LHCN-M2 (cell line): ENCODE data around the gene SLFN11. TPM values are rescaled to one million over a fixed set of nuclear protein-coding genes. Genes with fewer than 3 reads are reported as not detected.
A peak's percentile ranks its signal among the peaks of the same experiment; 100 is the strongest.
"Not testable (repeated sequence)": the region's sequence is repeated elsewhere in the genome, so short reads cannot be mapped to it uniquely, and the experiment has no call there.

Source experiments
- DNase-seq: peaks from one replicate; pipeline ENCODE4 v3.0.0-alpha.2; 2012; ENCODE audit warnings: low read depth
- total RNA-seq: library from RNA; depleted of rRNA; stranded (reverse); fragments of >200 nt; gene quantifications from 2 replicates; pipeline ENCODE4 v1.2.3, GENCODE V29; 2014

The SLFN11 gene
- total RNA-seq, 1 experiment from 2014 or later = 22.7 TPM

DNA sequence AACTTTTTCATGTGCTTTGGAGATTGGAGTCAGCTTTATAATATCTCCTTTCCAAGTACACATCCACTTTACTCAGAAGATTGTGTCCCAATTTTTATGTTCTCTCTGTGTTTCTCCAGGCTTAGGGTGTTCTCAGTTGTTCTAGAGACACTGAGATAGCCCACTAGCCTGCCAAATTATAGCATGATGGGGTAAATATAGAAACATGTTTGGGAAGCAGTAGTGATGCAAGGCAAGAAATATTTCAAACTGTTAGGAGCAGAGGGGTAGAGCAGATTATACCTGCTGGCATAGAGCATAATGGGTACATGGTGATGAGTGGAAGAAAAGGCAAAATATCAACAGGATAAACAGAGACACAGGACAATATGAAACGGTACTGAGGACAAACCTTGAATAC is 12.4 kb downstream of the SLFN11 start:
- no peak for DNase-seq

DNA sequence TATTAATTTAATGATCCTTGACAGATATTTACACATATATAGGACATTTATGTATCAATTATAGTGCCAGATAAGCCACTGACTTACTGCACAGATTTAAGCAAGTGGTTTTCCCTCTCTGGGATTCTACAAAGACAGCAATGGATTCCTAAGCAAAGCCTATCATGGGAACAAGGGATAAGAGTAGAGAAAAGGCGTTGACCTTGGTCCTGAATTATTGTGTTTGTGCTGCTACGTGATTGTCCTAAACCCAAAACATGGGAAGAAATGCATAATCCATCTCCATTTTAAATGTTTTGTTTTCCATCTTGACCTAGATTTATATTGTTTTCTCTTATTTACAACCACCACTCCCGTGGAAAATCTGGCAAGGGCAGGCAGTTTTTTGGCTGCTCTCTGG is 14.0 kb downstream of the SLFN11 start:
- DNase-seq = no peak

DNA sequence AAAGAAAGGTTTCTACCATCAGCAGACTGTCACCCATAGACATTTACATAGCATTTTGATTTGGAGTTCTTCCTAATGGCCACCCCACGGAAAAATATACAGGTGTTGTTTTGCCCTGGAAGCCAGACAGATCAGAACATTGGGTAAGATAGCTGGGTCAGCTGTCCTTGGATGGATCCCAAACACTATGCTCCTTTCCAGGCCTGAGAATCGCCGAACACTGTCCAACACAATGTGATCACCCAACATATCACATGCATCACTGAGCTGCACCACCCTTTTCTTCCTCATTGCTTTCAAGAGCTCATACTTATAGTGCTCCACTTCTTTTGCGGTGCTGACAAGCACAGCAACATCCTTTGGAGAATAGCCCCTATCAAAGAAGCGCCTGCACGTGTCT is 21.1 kb downstream of the SLFN11 start:
- DNase-seq = no peak

DNA sequence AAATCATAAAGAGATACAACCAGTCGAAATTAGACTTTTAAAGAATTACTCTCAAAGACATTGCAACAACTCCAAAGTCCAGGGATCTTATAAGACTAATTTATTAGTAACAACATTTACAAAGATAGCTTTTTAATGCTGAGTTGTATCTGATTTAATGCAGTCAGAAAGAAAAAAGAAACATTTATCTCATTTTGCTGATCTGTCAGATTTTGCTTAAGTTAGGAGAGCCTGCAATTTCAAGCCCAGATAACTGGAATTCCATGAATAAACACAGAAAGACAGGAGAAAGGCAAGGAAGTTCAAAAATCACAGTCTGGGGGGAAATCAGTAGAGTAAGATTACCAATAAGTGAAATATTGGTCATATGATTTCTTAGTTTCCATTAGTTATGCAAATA is 22.9 kb downstream of the SLFN11 start:
- DNase-seq = no peak

DNA sequence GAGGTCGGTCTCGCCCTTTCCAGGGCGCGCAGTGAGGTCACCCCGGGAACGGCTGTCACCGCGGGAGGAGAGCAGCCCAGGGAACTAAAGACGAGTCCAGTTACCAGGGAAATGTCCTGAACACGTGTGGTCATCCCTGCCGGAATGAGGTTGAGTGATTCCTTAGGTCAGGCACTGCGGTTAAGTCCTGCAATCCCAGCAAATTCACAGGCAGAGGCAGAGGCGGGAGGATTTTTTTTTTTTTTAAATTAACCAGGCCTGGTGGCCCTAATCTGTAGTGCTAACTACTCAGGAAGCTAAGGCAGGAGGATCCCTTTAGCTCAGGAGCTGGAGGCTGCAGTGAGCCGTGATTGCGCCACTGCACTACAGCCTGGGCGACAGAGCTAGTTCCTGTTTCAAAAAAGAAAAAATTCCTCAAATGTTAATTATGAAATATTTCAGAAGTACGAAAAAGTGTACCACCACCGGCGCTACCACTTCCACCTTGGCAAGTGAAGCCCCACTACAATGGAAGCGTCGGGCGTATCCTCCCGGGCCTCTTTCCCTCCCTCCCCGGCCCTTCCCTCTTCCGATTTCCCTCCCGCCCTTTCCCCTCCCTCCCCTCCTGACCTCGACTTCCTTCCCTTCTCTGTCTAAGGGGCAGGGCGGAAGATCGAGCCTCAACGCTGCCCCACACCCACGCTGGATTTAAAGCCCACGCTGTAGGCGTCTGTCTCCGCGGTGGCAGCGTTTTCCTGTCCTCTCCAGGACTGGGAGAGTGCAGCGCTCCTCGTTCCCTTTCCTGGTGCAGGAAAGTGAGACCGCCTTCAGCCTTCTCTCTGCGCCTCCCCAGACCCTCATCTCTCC is 27.3 kb downstream of the SLFN11 start:
- peak; percentile 82 for DNase-seq

DNA sequence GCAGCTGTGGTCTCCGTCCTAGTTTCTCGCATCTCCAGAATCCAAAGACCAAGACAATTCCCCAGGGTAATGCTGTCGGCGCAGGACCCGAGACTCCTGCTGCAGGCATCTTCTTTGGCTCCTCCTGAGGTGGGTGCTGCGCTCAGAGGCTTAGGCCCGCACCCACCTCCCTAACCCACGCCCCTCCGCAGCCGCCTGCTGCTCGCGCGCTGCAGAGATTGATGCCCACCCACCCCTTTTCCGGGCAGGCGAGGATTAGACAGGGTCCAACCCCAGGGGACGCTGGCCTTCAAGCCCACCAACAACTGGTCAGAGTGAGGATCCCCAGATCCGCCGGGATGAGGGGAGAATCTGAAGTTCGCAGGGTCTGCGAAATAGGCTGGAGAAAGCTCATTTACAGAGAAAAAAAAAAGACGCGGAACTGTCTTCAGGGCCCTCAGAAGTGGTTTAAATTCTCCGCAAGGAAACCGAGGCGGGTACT is 27.9 kb downstream of the SLFN11 start:
- no peak for DNase-seq

DNA sequence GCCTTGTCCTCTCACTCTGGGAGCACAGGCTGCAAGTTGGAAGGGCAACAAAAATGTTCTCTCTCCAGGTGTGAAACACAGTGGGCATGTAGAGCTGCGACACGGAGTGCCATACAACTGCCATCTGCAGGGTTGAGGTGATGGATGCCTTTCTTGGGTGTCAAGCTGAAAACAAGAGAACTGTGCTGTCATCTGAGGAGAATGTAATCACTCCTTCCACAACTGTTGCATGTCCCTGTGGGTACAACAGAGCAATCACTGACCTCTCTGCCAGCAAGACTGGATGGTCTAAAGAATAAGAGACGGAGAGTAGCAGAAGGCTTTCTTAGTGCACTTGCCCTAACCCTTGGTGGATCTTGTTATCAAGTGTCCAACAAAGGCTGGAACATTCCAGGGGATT is 29.2 kb downstream of the SLFN11 start:
- DNase-seq = no peak

DNA sequence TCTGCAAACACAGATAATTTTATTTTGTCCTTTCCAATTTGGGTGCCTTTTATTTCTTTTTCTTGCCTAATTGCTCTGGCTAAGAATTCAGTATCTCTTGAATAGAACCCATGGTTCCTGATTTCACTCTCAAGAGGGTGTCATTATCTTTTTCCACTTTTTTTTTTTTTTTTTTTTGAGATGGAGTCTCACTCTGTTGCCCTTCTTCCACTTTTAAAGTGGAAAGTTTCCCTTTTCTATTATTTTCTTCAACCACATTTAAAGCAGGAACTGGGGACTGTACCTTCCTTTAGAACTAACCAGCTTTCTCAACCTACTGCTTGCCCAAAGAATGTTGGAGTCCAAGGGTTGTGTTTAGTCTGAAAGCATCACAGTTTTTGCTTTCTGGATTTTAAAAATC is 31.1 kb downstream of the SLFN11 start:
- no peak for DNase-seq

DNA sequence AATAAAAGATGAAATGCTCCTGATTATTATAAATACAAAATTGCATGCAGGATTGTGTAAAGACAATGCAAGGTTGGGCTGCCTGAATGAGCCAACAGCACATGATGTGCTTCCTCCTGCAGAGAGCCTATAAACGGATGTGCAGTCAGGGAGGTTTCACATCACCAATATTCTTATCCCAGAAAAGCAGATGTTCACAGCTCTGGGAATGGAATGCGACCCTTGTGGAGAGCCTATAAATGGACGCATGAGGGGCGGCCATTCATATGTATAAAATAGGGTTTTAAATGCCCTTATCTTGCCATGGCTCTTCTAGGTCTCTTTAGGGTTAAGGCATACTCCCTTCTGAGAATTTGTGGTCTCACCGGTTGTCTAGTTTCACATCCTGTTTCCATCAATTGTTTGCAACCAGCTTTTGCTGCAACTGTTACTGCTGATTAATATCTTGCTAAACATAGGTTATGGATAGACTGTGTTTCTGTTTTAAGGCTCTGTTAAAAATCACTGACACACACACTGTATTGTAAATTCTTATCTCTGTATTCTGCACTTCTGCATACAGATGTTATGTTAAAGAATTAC is 31.9 kb downstream of the SLFN11 start:
- no peak for DNase-seq

DNA sequence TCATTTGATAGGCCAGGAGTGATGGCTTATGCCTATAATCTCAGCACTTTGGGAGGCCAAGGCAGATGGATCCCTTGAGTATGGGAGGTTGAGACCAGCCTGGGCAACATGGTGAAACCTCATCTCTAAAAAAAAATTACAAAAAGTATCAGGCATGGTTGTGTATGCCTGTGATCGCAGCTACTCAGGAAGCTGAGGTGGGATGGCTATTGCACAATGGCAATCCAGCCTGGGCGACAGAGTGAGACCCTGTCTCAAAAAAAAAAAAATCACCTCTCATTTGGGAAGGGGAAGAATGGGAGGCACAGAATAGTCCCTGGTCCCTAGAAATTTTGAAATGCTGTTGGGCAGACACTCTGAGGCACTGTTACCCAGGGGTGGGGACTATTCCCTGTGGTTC is 35.2 kb downstream of the SLFN11 start:
- DNase-seq = no peak

DNA sequence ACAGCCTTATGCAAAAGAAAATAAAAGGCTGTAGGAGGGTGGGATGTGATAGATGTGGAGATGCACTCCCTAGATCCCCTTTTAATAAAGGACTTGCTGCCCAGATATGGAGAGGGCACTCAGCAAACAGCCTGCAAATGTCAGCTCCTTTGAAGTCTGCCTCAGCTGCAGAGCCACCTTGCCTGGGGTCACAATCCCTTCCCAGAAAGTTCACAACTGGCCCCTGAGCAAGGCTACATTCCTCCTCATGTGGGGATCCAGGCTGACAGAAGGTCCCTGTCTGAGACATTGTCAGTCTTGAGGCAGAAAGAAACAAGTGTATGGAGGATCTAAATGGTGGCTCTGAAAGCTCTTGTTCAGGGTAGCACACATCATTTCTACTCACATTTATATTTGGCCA is 36.1 kb downstream of the SLFN11 start:
- no peak for DNase-seq

DNA sequence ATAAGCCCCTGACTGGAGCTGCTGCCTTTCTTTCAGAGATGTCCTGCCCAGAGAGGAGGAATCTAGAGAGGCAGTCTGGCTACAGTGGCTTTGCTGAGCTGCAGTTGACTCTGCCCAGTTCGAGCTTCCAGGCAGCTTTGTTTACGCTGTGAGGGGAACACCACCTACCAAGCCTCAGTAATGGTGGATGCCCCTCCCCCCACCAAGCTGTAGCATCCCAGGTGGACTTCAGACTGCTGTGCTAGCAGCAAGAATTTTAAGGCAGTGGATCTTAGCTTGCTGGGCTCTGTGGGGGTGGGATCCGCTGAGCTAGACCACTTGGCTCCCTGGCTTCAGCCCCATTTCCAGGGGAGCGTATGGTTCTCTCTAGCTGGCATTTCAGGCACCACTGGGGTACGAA is 39.8 kb downstream of the SLFN11 start:
- DNase-seq = not testable (repeated sequence)

DNA sequence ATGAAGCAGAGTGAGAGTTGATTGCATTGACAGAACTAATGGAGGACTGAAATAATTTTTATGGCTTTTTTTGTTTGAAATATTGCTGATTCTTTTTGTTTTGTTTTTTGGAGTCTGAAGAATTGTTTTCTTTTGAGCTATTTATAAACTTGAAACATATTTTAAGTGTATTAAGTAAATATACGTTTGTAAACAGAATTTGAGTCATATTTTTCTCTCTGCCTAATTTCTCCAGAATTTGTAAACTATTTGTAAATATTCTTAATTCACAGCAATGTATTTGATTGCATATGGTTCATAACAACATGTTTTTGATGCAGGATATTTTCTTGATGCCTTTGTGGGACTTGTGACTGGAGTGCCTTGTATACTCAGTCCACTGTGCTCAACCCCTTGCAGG is 50.7 kb downstream of the SLFN11 start:
- no peak for DNase-seq

DNA sequence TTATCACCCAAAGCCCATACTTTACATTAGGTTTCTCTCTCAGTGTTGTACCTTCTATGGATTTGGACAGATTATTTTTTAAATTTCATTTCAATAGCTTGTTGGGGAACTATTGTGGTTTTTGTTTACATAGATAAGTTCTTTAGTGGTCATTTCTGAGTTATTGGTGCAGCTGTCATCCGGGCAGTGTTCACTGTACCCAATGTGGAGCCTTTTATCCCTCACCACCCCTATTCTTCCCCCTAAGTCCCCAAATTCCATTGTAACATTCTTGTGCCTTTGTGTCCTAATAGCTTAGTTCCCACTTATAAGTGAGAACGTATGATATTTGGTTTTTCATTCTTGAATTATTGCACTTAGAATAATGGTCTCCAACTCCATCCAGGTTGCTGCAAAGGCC is 57.5 kb downstream of the SLFN11 start:
- peak; percentile 80 for DNase-seq

DNA sequence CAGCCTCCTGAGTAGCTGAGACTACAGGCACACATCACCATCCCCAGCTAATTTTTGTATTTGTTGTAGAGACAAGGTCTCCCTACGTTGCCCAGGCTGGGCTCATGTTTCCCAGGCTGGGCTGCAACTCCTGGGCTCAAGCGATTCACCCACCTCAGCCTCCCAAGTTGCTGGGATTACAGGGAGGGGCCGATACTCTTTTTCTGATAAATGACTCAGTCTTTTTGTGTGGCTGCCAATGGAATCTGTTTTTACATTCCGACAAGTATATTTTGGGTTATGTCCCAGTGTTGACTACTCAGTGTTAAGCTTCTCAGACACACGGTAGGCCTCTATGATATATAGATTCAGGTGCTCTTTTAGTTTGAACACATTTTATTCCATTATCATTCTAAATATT is 58.1 kb downstream of the SLFN11 start:
- peak; percentile 92 for DNase-seq

DNA sequence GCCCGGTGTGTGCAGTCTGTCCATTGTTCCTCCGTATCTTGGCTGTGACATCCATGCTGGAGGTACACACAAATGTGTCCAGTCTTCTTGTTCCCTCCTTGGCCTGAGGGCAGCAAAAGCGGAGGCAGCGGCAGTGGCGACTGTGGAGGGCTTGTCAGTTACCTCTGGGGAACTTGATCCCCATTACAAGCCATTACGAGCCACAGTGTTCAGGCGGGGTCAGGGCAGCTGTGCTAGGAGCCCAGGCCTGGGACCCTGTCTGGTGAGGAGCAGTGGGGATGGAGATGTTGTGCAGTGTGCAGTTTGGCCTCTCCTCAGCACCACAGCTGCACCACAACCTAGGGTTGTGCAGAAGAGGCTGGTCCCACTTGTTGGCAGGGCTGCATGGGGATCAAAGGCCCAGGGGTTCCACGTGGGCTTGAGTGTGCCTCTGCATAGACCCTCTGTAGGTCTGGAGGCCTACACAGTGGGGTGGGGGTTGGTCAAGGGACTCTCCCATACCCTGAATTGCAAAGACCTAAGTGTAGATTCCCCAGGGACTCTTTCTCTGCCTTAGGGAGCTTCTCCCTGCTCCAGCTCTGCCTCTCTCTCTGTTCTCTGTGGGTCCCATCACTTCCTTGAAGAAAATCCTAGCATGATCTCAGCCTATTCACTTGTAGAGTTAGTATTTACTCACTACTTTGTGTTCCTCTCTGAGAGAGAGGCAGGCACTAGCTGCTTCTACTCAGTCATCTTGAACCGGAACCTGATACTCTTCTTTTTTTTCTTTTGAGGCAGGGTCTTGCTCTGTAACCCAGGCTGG is 58.8 kb downstream of the SLFN11 start:
- DNase-seq = no peak

DNA sequence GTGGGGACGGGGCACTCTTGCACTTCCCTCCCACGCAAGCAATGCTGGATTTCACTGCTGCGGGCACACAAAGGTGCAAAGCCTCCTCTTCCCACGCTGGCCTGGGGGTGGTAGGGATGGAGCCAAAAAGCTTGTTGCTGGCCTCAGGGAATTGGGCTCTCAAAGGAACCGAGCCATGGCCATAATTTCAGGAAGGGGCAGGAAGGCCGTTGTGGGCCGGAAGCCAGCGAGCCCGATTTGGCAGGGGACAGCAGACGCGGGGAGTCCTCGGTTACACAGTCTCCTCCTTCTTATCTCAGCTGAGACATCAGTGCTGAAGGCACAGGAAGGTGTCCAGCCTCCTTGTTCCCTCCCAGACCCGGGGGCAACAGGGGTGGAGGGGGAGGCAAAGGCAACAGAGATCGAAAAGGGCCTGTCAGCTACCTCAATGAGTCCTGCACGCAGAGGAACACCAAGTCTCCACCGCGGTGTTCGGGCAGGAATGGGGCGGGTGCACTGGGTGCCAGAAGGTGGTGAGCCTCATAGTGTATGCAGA is 59.5 kb downstream of the SLFN11 start:
- no peak for DNase-seq

DNA sequence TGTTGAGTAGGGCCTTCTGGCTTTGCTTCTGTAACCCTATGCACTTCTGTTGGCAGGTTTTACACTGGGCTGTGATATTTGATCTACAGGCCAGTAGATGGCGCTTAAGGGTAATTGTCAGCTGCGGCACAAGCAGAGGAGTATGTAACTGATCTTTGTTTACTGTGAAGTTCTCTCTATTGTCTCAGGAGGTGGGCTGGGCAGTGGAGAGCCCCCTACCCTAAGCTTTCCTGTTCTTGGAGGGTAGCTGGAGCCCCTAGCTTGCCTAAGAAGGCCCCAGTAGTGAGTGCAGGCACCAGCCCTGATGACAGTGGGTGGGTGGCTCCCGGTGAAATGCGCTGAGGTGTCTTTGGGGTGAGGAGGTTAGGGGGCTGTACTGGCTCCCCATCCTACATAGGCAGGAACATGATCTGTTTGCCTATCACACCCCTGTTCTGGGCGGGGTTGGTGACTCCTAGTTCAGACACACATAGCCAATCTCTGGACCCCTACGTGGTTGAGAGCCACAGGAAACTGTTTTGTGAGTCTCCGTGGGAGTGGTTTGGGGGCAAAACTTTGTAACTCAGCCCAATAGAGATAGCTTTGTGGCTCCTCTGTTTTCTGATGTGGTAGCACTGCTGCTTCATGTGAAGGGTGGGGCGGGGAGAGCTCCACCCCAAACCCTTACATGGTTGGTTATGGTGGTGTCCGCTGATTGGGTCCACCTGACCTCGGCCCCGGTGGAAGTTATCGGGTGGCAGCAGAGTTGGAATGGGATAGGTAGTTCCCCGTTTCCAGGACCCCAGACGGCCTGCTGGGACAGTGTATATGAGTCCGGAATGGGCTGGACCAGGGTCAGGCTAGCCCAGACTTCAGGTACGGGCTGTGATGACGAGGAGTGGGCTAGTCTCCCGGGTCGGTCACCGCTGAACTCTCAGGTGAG is 60.4 kb downstream of the SLFN11 start:
- DNase-seq = peak; percentile 57

DNA sequence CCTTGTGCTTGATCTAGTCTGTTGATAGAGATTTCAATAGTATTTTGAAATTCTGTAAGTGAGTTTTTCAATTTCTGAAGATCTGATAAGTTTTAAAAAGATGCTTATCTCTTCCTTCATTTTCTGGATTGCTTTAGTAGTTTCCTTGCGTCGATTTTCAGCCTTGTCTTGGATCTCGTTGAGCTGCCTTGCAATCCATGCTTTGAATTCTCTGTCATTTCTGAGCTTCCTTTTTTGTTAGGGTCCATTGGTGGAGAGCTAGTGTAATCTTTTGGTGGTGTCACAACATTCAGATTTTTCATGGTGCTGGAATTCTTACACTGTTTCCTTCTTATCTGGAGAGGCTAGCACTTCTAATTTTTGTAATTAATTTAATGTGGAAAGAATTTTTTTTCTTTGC is 61.1 kb downstream of the SLFN11 start:
- DNase-seq = no peak

DNA sequence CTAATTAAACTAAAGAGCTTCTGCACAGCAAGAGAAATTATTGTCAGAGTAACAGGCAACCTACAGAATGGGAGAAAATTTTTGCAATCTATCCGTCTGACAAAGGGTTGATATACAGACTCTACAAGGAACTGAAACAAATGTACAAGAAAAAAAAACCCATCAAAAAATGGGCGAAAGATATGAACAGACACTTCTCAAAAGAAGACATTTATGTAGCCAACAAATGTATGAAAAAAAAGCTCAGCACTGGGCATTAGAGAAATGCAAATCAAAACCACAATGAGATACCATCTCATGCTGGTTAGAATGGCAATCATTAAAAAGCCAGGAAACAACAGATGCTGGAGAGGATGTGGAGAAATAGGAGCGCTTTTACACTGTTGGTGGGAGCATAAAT is 64.1 kb downstream of the SLFN11 start:
- DNase-seq = not testable (repeated sequence)
